ENCODE data around the gene RRAS.

The RRAS gene

GRCh38 chr19:49616945-49617344, 23.0 kb downstream of the RRAS start:
- TF ChIP-seq, protein P1, sequence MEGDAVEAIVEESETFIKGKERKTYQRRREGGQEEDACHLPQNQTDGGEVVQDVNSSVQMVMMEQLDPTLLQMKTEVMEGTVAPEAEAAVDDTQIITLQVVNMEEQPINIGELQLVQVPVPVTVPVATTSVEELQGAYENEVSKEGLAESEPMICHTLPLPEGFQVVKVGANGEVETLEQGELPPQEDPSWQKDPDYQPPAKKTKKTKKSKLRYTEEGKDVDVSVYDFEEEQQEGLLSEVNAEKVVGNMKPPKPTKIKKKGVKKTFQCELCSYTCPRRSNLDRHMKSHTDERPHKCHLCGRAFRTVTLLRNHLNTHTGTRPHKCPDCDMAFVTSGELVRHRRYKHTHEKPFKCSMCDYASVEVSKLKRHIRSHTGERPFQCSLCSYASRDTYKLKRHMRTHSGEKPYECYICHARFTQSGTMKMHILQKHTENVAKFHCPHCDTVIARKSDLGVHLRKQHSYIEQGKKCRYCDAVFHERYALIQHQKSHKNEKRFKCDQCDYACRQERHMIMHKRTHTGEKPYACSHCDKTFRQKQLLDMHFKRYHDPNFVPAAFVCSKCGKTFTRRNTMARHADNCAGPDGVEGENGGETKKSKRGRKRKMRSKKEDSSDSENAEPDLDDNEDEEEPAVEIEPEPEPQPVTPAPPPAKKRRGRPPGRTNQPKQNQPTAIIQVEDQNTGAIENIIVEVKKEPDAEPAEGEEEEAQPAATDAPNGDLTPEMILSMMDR (IDR thresholded peaks at IDR 0.05; ENCODE audit: low read depth, low read length), result no peak
- DNase-seq (ENCODE audit: extremely low read depth, low read depth), result no peak

GRCh38 chr19:49616532-49616931, 23.4 kb downstream of the RRAS start:
- no peak for DNase-seq (ENCODE audit: extremely low read depth, low read depth)
- TF ChIP-seq, protein P1 (IDR thresholded peaks at IDR 0.05; ENCODE audit: low read depth, low read length), result no peak

GRCh38 chr19:49615861-49616260, 24.1 kb downstream of the RRAS start:
- DNase-seq (ENCODE audit: extremely low read depth, low read depth), result no peak

GRCh38 chr19:49614096-49614833, 25.7 kb downstream of the RRAS start:
- no peak for DNase-seq (ENCODE audit: extremely low read depth, low read depth)
- TF ChIP-seq, protein P1 (IDR thresholded peaks at IDR 0.05; ENCODE audit: low read depth, low read length), result no peak; the same call in 1 of the 2 replicates

More at GRCh38 chr19:49615861-49616260, 24.1 kb downstream of the RRAS start:
- TF ChIP-seq, protein P1 (IDR thresholded peaks at IDR 0.05; ENCODE audit: low read depth, low read length), result no peak

GRCh38 chr19:49613374-49613773, 26.6 kb downstream of the RRAS start:
- TF ChIP-seq, protein P1 (IDR thresholded peaks at IDR 0.05; ENCODE audit: low read depth, low read length), result no peak
- no peak for DNase-seq (ENCODE audit: extremely low read depth, low read depth)

GRCh38 chr19:49609499-49610092, 30.3 kb downstream of the RRAS start:
- TF ChIP-seq, protein P1 (IDR thresholded peaks at IDR 0.05; ENCODE audit: low read depth, low read length), result no peak

DNA sequence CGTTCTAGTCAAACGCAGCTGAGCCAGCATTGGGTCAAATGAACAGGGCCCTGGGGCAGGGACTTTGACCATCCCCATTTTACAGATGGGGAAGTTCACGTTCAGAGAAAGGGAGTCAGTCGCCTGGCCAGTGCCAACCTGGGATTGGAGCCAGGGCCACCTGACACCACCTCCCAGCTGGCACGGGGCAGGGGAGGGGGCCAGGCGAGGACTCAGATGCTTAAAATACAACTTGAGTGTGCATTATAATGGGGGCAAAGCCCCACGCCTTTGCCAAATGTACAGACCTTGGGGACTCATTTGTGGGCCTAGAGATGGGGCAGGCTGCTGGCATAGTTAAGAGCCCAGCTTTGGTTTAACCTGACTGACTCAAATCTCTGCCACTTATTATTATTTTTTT, 34.3 kb downstream of the RRAS start:
- TF ChIP-seq, protein P1 (IDR thresholded peaks at IDR 0.05; ENCODE audit: low read depth, low read length), result no peak

More at GRCh38 chr19:49609499-49610092, 30.3 kb downstream of the RRAS start:
- DNase-seq (ENCODE audit: extremely low read depth, low read depth), result no peak

More for the DNA sequence above, 34.3 kb downstream of the RRAS start:
- no peak for DNase-seq (ENCODE audit: extremely low read depth, low read depth)
